Astrocyte (in vitro differentiated cells and primary cell): Measurements from ENCODE around the gene ANKH. TPM values are rescaled to one million over a fixed set of nuclear protein-coding genes. Genes with fewer than 3 reads are reported as not detected.

Source experiments
- DNase-seq: peaks from one replicate; pipeline ENCODE4 v3.0.0-alpha.2; 2010; ENCODE audit warnings: low read depth
- FAIRE-seq: peaks from 2 replicates; lab custom pipeline; 2011; peaks lifted over from hg19 to GRCh38; lab: Jason Lieb, UNC
- H2AFZ ChIP-seq: 2 replicates; pipeline ENCODE4 v1.6.0; 2012; ENCODE audit warnings: low read depth, low read length, inconsistent platforms
- H3K27ac ChIP-seq: 2 replicates; pipeline ENCODE4 v1.5.1; 2011; ENCODE audit warnings: low read depth, low read length, inconsistent platforms
- H3K27me3 ChIP-seq: 2 replicates; pipeline ENCODE4 v1.6.0; 2011; ENCODE audit warnings: low read length, inconsistent platforms; ENCODE audit not compliant: insufficient read depth
- H3K36me3 ChIP-seq: 2 replicates; pipeline ENCODE4 v1.5.1; 2011; ENCODE audit warnings: low read length, inconsistent platforms; ENCODE audit not compliant: insufficient read depth
- H3K4me1 ChIP-seq: 2 replicates; pipeline ENCODE4 v1.5.1; 2011; ENCODE audit warnings: low read length, inconsistent platforms; ENCODE audit not compliant: insufficient read depth
- H3K4me2 ChIP-seq: 2 replicates; pipeline ENCODE4 v1.6.0; 2012; ENCODE audit warnings: low read length, inconsistent platforms
- H3K4me3 ChIP-seq: 2 replicates; pipeline ENCODE4 v1.5.1; 2011; ENCODE audit warnings: low read depth, mild to moderate bottlenecking, low read length, inconsistent platforms; ENCODE audit not compliant: insufficient read depth
- H3K79me2 ChIP-seq: 2 replicates; pipeline ENCODE4 v1.6.0; 2012; ENCODE audit warnings: mild to moderate bottlenecking, low read length, inconsistent platforms; ENCODE audit not compliant: insufficient read depth
- H3K9ac ChIP-seq: 2 replicates; pipeline ENCODE4 v1.6.0; 2012; ENCODE audit warnings: mild to moderate bottlenecking, low read length, inconsistent platforms
- H3K9me3 ChIP-seq: 2 replicates; pipeline ENCODE4 v1.5.1; 2012; ENCODE audit warnings: low read depth, mild to moderate bottlenecking, low read length, inconsistent platforms; ENCODE audit not compliant: insufficient read depth
- H4K20me1 ChIP-seq: 2 replicates; pipeline ENCODE4 v1.6.0; 2012; ENCODE audit warnings: low read length, inconsistent platforms; ENCODE audit not compliant: insufficient read depth
- H3K27ac Mint-ChIP-seq: one replicate; pipeline ENCODE4 v1.8.0; 2021; ENCODE audit warnings: mild to moderate bottlenecking, mixed read lengths; ENCODE audit not compliant: unreplicated experiment
- H3K27me3 Mint-ChIP-seq: one replicate; pipeline ENCODE4 v1.8.0; 2021; ENCODE audit warnings: low read depth, mixed read lengths; ENCODE audit not compliant: unreplicated experiment
- H3K36me3 Mint-ChIP-seq: one replicate; pipeline ENCODE4 v1.8.0; 2021; ENCODE audit warnings: low read depth, mixed read lengths; ENCODE audit not compliant: unreplicated experiment
- H3K4me1 Mint-ChIP-seq: one replicate; pipeline ENCODE4 v1.8.0; 2021; ENCODE audit warnings: low read depth, mixed read lengths; ENCODE audit not compliant: unreplicated experiment
- H3K4me3 Mint-ChIP-seq: one replicate; pipeline ENCODE4 v1.8.0; 2021; ENCODE audit warnings: mild to moderate bottlenecking, moderate library complexity, mixed read lengths; ENCODE audit not compliant: unreplicated experiment
- H3K9me3 Mint-ChIP-seq: one replicate; pipeline ENCODE4 v1.8.0; 2021; ENCODE audit warnings: mild to moderate bottlenecking, mixed read lengths; ENCODE audit not compliant: unreplicated experiment
- CTCF ChIP-seq: IDR thresholded peaks from 2 replicates; pipeline ENCODE4 v1.5.1; 2011; ENCODE audit warnings: low read depth, mild to moderate bottlenecking, inconsistent platforms, low read length, moderate library complexity; ENCODE audit not compliant: insufficient read depth
- EZH2 ChIP-seq: IDR thresholded peaks from 2 replicates; pipeline ENCODE4 v1.6.1; 2012; ENCODE audit warnings: mild to moderate bottlenecking, low read length, inconsistent platforms; ENCODE audit not compliant: insufficient read depth
- total RNA-seq: library from RNA; stranded (reverse); gene quantifications from 2 replicates; pipeline ENCODE4 v1.2.1, GENCODE V29; 2021

Gene ANKH
- total RNA-seq, 1 donor from 2014 or later = 15.8 TPM

GRCh38 chr5:14700478-14701436, 170.8 kb downstream of the ANKH start:
- H4K20me1 ChIP-seq = no peaks in the 10 kb centered on the region
- H3K79me2 ChIP-seq = no peaks in the 10 kb centered on the region
- no peak for TF ChIP-seq CTCF
- no peak for TF ChIP-seq EZH2
- DNase-seq (no peak), FAIRE-seq (no peak)
- H3K4me2 ChIP-seq = no peak overlapping the region
- H3K4me1 Mint-ChIP-seq = peaks cover 9% of the 10 kb centered on the region
- H2AFZ ChIP-seq = no peak overlapping the region
- peaks cover 20% of the 10 kb centered on the region for H3K36me3 Mint-ChIP-seq
- H3K9me3 Mint-ChIP-seq = no peaks in the 10 kb centered on the region
- no peak overlapping the region for H3K27ac Mint-ChIP-seq
- no peaks in the 10 kb centered on the region for H3K27me3 ChIP-seq
- no peak overlapping the region for H3K27ac ChIP-seq
- H3K9me3 ChIP-seq = no peaks in the 10 kb centered on the region
- no peak overlapping the region for H3K9ac ChIP-seq
- no peaks in the 10 kb centered on the region for H3K27me3 Mint-ChIP-seq
- H3K36me3 ChIP-seq = peaks cover 9% of the 10 kb centered on the region
- no peak overlapping the region for H3K4me3 ChIP-seq
- no peak overlapping the region for H3K4me3 Mint-ChIP-seq
- H3K4me1 ChIP-seq = no peaks in the 10 kb centered on the region

DNA sequence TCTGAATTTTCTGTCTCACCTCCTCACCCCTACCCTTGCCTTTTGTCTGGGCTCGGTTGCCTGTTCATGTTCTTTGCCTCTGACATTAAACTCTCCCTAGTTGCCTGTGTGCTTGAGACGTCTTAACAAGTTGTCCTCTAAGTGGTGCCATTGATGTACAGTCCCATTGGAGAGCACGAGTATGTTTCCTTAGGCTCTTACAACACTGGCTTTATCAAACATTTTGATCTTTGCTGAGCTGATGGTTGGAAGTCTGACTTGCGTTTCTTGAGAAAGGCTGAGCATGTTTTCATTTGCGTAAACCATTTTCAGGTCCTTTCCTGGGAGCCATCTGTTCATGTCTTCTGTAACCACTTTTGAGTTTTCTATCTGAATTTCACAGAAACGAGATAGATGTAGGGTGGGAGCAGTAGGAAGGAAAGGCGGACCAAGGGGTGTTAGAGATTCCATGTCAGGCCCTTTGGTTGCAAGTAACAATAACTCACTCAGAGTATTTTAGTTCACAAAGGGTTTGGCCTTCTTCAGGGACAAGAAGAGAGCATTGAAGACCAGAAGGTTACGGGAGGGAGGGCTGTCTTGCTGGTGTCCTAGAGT, 171.7 kb downstream of the ANKH start:
- H2AFZ ChIP-seq = no peak overlapping the region
- H4K20me1 ChIP-seq = no peaks in the 10 kb centered on the region
- no peak overlapping the region for H3K4me3 ChIP-seq
- Mint-ChIP-seq H3K27ac (no peak overlapping the region), H3K27me3 (no peaks in the 10 kb centered on the region), H3K4me3 (no peak overlapping the region), H3K9me3 (no peaks in the 10 kb centered on the region), H3K36me3 (peaks cover 20% of the 10 kb centered on the region), H3K4me1 (peaks cover 9% of the 10 kb centered on the region)
- H3K9me3 ChIP-seq = no peaks in the 10 kb centered on the region
- H3K27ac ChIP-seq = no peak overlapping the region
- H3K79me2 ChIP-seq = no peaks in the 10 kb centered on the region
- peaks cover 9% of the 10 kb centered on the region for H3K36me3 ChIP-seq
- no peak overlapping the region for H3K4me2 ChIP-seq
- no peaks in the 10 kb centered on the region for H3K27me3 ChIP-seq
- no peak for TF ChIP-seq EZH2
- TF ChIP-seq CTCF = no peak
- H3K9ac ChIP-seq = no peak overlapping the region
- no peaks in the 10 kb centered on the region for H3K4me1 ChIP-seq
- DNase-seq (no peak), FAIRE-seq (no peak)
